Measurements from ENCODE around the gene ZNF555.
A peak's percentile ranks its signal among the peaks of the same experiment; 100 is the strongest.
"Not testable (repeated sequence)": the region's sequence is repeated elsewhere in the genome, so short reads cannot be mapped to it uniquely, and the experiment has no call there.

The ZNF555 gene

DNA sequence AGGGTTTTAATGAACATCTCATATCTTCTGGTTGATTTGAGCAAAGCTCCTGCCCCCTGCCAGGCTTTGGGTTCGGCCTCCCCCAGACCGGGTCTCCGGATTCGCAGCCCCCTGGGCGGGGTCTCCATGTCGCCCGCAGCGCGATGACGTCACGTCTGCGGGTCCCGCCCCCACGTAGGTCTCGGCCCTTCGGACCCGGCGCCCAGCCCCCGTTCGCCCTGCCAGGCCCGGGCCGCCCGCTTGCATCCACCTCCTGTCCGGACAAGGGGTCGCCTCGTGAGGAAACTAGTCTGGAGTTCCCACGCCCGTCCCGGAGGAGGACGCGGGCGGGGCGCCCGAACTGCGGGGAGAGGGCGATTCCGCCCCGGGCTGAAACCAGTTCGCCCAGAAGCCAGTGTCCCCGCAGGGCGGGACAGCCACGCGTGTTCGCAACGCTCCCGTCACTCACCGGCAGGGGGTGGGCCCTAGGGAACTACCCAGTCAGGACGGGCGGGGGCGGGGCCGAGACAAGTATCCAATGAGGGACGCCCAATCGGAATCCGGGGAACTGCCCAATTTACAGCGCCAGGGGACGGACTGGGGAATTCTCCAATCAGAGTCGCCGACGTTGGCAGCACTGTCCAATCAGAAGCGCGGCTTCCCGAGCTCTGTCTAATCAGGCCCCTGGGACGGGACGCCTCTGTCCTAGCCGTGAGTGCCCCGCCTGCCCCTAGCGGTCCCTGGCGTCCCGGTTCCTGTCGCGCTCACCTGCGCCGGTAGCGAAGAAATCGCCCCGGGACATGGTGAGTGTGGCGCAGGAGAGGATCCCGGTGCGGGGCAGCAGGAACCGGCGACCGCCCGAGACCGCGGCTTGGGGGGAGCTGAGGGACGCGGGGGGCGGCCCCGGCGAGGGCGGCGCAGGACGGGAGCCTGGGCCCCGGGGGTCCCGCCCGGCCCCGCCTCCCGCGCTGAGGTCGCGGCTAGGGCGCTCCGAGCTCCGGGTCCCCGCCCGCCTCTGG lies at the start of gene ZNF555:
Gene ZNF555, plus strand, starts transcription at position 682 of the 998 bp plus-strand sequence. Its CDS starts 98 bp downstream, at position 780.
- peak; percentile 98 for DNase-seq

DNA sequence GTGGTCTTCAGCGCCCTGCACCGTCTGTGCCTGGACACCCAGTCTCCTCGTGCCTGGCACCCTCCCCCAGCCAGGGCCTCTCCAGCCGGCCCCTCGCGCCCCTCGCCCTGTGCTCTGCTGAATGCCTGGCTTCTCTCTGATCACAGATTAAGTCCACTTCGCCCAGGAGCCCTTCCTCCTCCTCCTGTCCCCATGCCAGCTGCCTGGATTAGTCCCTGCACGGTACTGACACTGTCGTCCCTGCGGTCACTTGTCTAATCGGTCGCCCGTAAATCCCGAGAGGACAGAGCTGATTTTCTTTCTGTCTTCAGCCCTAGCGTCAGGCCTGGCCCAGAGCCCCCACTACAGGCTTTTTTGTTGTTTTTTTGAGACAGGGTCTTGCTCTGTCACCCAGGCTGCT lies 49.4 kb upstream of the ZNF555 start:
- DNase-seq = no peak

GRCh38 chr19:2792666-2793065 lies 48.6 kb upstream of the ZNF555 start:
- DNase-seq = not testable (repeated sequence)

DNA sequence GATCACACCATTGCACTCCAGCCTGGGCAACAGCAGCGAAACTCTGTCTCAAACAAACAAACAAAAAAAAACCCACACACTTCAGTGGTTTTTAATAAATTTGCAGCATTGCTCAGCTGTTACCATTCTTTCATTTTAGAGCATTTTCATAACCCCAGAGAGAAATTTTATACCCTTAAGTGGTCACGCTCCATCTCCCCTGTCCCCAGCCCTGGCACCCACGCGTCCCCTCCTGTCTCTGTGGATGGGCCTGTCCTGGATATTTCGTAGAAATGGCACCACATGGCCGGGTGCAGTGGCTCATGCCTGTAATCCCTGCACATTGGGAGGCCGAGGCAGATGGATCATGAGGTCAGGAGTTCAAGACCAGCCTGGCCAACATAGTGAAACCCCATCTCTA lies 48.1 kb upstream of the ZNF555 start:
- DNase-seq = no peak

DNA sequence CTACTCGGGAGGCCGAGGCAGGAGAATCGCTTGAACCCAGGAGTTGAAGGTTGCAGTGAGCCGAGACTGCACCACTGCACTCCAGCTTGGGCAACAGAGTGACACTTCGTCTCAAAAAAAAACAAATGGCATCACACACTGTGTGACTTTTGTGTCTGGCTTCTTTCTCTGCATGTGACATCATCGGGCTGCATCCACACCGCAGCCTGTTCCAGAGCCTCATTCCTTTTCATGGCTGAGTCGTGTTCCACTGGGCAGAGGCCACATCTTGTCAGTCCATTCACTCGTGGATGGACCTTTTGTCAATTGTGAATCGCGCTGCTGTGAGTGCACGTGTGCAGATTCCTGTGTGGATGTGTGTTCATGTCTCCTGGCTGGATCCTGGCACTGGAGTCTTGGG lies 47.7 kb upstream of the ZNF555 start:
- DNase-seq = no peak

GRCh38 chr19:2795827-2796658 lies 45.2 kb upstream of the ZNF555 start:
- no peak for DNase-seq

GRCh38 chr19:2796659-2797266 lies 44.5 kb upstream of the ZNF555 start:
- no peak for DNase-seq

GRCh38 chr19:2797280-2797679 lies 44.0 kb upstream of the ZNF555 start:
- no peak for DNase-seq

DNA sequence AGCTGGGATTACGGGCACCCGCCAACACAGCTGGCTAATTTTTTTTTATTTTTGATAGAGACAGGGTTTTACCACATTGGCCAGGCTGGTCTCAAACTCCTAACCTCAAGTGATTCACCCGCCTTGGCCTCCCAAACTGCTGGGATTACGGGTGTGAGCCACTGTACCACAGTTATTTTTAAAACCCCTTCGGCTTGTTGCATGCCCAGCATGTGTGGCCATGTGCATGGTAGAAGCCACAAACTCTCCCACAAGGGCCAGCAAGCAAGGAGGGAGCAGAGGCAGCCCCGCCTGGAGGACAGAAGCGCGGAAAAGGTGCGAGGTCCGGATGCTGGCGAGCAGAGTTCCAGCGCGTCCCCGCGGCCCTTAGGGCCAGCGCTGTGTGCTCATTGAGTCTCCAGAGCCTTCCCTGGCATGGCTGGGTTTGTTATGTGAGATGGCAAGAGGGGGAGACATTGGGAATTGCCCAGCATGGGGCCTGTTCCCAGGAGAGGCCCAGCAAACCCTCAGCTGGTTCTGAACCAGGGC lies 43.1 kb upstream of the ZNF555 start:
- DNase-seq = no peak

DNA sequence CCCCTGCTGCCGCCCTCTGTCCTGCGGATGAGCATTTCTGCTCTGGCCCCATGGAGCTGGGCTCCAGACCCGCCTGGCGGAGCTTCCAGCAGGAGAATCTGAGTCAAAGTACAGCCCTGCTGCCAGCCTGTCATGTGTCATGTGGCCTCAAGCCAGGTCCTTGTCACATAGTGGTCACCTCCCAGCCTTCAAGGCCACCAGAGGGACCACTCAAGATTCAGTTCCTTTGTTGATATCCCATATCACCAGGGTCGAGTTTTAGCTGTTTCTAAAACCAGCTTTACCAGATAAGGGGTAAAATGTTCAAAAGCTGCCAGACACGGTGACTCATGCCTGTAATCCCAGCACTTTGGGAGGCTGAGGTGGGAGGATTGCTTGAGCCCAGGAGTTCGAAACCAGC lies 42.5 kb upstream of the ZNF555 start:
- no peak for DNase-seq

DNA sequence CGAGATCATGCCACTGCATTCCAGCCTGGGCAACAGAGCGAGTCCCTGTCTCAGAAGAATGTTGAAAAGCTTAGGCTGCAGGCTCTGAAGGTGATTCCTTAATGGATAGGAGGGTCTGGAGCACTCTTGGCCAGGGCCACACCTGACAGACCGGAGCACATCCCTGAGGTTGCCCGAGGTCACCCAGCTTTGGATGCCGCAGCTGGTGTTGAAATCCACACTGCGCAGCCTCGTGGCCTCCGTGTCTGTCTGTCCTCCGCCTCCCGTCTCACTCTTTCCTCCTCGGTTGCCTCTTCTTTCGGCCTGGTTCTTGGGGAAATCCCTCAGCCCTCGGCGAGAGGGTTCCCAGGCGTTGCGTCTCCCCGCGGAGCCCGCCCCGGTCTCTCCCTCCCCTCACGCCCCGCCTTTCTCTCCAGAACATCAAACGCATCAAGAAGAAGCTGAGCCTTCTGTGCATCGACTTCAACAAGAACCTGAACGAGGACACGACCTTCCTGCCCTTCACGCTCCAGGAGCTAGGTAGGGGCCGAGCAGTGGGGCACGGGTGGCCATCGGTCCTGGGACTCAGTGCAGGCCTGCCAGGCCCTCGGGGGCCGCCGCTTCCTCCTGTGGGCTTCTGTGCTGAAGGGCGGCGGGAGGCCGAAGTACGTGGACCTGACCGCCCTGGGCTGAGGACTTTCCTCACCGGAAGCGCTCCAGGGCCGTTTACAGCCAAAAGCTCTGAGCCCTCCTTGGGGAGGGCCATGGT lies 41.8 kb upstream of the ZNF555 start:
- DNase-seq = no peak

GRCh38 chr19:2800506-2800905 lies 40.8 kb upstream of the ZNF555 start:
- no peak for DNase-seq

DNA sequence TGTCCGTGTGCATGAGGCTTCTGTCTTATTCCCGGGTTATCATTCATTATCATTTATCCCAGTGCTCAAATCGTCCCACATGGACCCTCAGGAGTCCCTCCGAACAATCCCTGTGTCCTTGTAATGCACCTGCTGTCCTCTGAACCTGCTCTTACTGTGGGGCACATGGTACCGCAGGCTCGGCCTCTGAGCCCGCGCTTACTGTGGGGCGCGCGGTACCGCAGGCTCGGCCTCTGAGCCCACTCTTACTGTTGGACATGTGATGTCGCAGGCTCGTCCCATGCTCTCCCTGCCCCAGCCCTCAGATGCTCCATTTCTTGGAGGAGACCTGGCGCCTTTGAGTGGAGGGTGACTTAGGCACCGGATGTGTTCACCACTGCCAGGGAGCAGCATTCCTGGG lies 38.4 kb upstream of the ZNF555 start:
- DNase-seq = no peak

DNA sequence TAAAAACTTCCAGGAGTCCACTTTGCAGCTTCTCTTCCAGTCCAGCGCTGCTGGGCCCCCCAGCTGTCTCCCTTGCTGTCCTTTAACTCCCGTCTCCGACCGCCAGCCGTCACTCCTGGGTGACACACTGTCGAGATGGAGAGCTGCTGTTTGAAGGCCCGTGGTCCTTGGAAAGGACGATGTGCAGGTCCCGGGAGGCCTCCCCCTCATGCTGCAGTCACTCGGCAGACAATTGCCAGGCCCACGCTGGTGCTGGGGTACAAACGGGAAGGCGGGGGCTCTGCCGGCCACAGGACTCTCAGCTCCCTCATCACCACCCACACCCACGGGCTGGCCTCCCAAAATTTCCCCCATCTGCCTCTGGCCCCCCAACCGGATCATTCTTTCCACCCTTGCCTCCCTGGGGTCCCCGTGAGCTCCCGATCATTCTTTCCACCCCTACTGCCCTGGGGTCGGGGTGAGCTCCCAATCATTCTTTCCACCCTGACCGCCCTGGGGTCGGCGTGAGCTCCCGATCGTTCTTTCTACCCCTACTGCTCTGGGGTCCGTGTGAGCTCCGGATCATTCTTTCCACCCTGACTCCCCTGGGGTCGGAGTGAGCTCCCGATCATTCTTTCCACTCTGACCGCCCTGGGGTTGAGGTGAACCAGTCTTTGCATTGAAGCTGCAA lies 37.7 kb upstream of the ZNF555 start:
- no peak for DNase-seq

DNA sequence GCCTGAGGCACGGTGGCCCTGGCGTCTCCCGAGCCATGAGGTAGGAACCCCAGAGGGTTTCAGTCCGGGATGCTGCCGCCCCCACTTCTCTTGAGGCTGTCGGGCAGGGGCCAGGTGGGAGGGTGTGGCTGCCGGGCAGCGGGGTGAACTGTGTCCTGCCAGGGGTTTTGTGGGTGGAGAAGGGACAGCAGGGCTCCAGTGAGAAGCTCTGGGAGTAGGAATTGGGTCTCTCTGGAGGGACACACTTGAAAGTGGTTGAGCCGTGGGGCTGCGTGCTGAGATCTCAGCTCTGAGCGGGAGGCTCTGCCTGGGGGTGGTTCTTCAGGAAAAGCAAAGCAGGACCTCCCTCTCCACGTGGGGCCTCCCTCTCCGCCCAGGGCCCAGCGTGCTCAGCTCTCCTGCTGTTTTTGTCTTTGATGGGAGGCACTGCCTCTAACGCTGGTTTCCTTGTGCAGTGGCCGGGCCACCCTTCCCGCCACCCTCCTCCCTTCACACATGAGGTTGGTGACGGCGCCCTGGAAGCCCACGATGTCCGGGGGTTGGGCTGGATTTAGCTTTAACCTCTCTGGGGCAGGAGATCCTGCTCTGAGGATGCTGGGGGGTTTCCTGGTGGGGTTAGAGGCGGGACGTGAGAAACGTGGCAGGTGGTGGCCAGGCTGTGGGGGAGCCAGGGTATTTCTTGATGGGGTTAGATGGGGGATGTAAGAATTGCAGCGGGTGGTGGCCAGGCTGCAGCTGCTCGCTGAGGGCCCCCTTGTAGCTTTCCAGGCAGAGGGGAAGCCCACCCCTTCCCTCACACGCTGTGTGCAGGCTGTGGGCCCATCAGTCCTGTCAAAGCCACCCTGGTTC lies 36.9 kb upstream of the ZNF555 start:
- no peak for DNase-seq

GRCh38 chr19:2805261-2805900 lies 35.9 kb upstream of the ZNF555 start:
- DNase-seq = no peak

DNA sequence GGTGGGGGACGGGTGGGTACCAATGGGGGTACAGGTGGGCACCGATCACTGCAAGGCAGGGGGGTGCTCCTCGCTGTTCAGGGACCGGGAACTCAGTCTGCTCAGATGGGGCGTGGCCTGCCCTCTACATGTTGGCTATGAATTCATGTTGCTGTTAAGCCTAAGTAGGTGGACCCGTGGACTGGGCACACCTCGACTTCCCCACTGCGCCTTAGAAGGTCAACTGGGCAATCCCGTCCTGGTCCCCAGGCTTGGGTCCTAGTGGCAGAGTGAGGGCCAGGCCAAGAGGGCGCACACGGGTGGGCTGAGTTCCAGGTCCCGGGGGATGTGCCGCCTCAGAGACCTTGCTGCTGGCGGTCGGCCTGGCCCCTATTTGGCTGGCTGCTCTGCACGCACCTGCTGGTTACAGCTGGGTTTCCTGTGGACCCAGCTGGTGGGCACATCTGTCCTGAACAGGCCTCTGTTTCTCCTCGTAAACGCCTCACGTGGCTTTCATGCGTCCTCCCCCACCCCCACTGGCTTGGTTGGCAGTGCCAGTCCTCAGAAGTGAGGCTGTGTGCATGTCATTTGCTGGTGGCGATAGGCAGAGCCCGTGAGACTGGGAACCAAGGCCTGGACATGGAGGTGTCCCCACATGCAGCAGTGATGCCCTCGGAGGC lies 35.2 kb upstream of the ZNF555 start:
- no peak for DNase-seq

DNA sequence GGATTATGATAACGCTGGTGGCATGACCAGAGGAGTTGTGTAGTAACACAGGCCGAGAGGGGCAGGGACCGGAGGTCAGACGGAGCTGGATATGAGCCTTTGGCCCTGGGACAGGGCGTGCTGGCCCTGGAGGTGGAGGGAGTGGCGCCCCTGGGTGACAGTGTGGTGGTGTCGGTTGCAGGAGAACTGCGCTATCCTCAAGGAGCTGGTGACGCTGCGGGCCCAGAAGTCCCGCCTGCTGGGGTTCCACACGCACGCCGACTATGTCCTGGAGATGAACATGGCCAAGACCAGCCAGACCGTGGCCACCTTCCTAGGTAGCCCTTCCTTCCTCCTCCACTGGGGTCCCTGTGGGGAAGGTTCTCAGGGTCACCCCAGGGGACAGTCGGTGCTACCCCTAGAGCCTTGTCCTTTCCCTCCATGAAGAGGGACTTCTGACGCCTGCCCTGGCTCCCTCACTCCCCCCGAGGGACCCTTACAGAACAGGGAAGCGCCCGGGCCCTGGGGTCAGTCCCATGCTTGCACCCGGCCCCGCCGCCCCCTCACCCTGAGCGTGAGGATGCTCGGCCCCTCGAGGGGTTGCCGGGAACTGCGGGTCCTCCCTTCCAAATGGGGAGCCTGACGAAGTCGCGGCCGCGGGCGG lies 34.4 kb upstream of the ZNF555 start:
- DNase-seq = no peak

All from NCI-H446 treated with DMSO at 0.1 percent for 48 hours (cell line).